Ovary (tissue), 9 donors: ENCODE results near the gene SORL1. TPM values are rescaled to one million over a fixed set of nuclear protein-coding genes. Genes with fewer than 3 reads are reported as not detected.

Experiments
- DNase-seq, 5 donors: peaks; one replicate each; pipeline ENCODE4 v3.0.0-alpha.2; 2019 to 2020
- H3K27ac ChIP-seq, 2 donors: fragments of 200-600 bp; one replicate each; pipeline versions ENCODE4 v1.5.1 to v1.8.0; 2019 to 2022
- H3K27me3 ChIP-seq: fragments of 200-600 bp; one replicate; pipeline ENCODE4 v1.8.0; 2022
- H3K36me3 ChIP-seq: fragments of 200-600 bp; sonication (generic); one replicate; pipeline ENCODE4 v1.5.1; 2019
- H3K4me1 ChIP-seq: one replicate; pipeline ENCODE4 v1.8.1; 2013; ENCODE audit warnings: mild to moderate bottlenecking, moderate library complexity; ENCODE audit not compliant: insufficient read depth
- H3K4me3 ChIP-seq: fragments of 200-600 bp; sonication (generic); one replicate; pipeline ENCODE4 v1.5.1; 2017
- H3K9me3 ChIP-seq, 2 donors: fragments of 200-600 bp in 1 of 2; sonication (generic) in 1 of 2; one replicate each; pipeline versions ENCODE4 v1.5.1 to v1.8.1; 2013 to 2019; ENCODE audit warnings: mild to moderate bottlenecking in 1 of 2, moderate library complexity in 1 of 2
- CTCF ChIP-seq, 3 donors: fragments of 450-650 bp in 2 of 3; fragments of 200-600 bp in 1 of 3; IDR thresholded peaks; one replicate each; pipeline versions ENCODE4 v1.5.1 to v1.8.0; 2016 to 2022; ENCODE audit warnings: antibody characterized with exemption in 3 of 3, mild to moderate bottlenecking in 1 of 3
- EP300 ChIP-seq: sonication (generic); formaldehyde crosslinking; IDR thresholded peaks from one replicate; pipeline ENCODE4 v1.6.1; 2017; ENCODE audit warnings: antibody characterized with exemption
- POLR2A ChIP-seq: fragments of 450-650 bp; IDR thresholded peaks from one replicate; pipeline ENCODE4 v1.6.1; 2017; ENCODE audit warnings: antibody characterized with exemption, mild to moderate bottlenecking, moderate library complexity
- WGBS, 3 donors: extraction: QIAGEN DNeasy Blood & Tissue Kit in 1 of 3; methylation state at CpG; one replicate each; pipeline versions ENCODE4 v1.1.5 to v1.1.7; 2013 to 2017; 5-methylcytosine and 5-hydroxymethylcytosine counted together
- intact Hi-C, 4 donors: fragments of 100-400 bp; cut with DNase I; formaldehyde crosslinking; loops; one replicate each; pipeline versions ENCODE4 v1.11.0 to v1.15.1; 2022 to 2023
- polyA plus RNA-seq, 2 donors: library from polyadenylated mRNA; stranded (reverse); fragments of 200-250 nt in 1 of 2; fragments of 350-450 nt in 1 of 2; fragmentation: Illumina TruSeq in 1 of 2; extraction: RNeasy Lipid Tissue Mini Kit (QIAGEN cat#74804) in 1 of 2; gene quantifications; one replicate each; pipeline ENCODE4 v1.2.3, GENCODE V29; 2013 to 2014
- total RNA-seq, 7 donors: library from RNA; depleted of rRNA in 2 of 7; stranded (reverse); fragments of >200 nt in 2 of 7; fragmentation: NEBNext Ultra II Directional in 3 of 7; extraction: Animal tissue kit (Norgen Biotek cat#: 25700) in 3 of 7; gene quantifications; one replicate each; pipeline versions ENCODE4 v1.1.0 to v1.2.4, GENCODE V29; 2016 to 2023
- donor health status: DM: no; HTN: no; CAD: no; lungs with moderate emphysema.
- donor health status: DM: no; HTN: no; CAD: no.
- donor health status: Bipolar disorder and iron deficiency.
- donor health status: DM: yes; HTN: yes; CAD: no.
- donor health status: DM: no; HTN: no; CAD: no.
- donor health status: DM: yes; HTN: yes; CAD: no.

Gene SORL1
- total and polyA plus RNA-seq, 9 donors, result 2.9 to 64.5 (median 23.4) TPM

GRCh38 chr11:121469910-121470309 lies 17.8 kb downstream of the SORL1 start:
- WGBS, 3 donors, result 88 to 93% (median 92%) methylated on average over 5 of the region's 5 CpGs
- Histone ChIP-seq H3K4me3 (no peak overlapping the region), H3K27ac (no peak overlapping the region), H3K9me3 (no peaks in the 10 kb centered on the region), H3K27me3 (no peaks in the 10 kb centered on the region), H3K4me1 (peaks cover 7% of the 10 kb centered on the region), H3K36me3 (no peaks in the 10 kb centered on the region)
- DNase-seq, result no peak
- intact Hi-C loops, result loop anchor here in 1 of 4 donors (5.0 kb wide), 1 partner anchor 553 kb away; no protein-coding TSS in a partner anchor
- no peak for TF ChIP-seq CTCF (IDR thresholded peaks at IDR 0.05)
- TF ChIP-seq POLR2A, result no peak
- TF ChIP-seq EP300, result no peak

- DNase-seq, result no peak
- Histone ChIP-seq H3K27me3 (no peaks in the 10 kb centered on the region), H3K9me3 (no peaks in the 10 kb centered on the region), H3K36me3 (no peaks in the 10 kb centered on the region), H3K27ac (no peak overlapping the region), H3K4me1 (peaks cover 4% of the 10 kb centered on the region), H3K4me3 (no peak overlapping the region)
- 88 to 97% (median 94%) methylated on average over 12 of the region's 12 CpGs for WGBS, 3 donors
- intact Hi-C loops, result loop anchor here in 1 of 4 donors (5.0 kb wide), 1 partner anchor 554 kb away; no protein-coding TSS in a partner anchor
- no peak for TF ChIP-seq POLR2A
- TF ChIP-seq EP300, result no peak
- TF ChIP-seq CTCF (IDR thresholded peaks at IDR 0.05), result no peak
Measured at GRCh38 chr11:121471167-121471566, 19.1 kb downstream of the SORL1 start.

- no peaks in the 10 kb centered on the region for H3K9me3 ChIP-seq
Measured at GRCh38 chr11:121472312-121472711, 20.2 kb downstream of the SORL1 start.

GRCh38 chr11:121473064-121473777 lies 21.1 kb downstream of the SORL1 start:
- Histone ChIP-seq H3K9me3 (no peaks in the 10 kb centered on the region), H3K4me1 (no peaks in the 10 kb centered on the region), H3K36me3 (no peaks in the 10 kb centered on the region), H3K4me3 (no peak overlapping the region), H3K27me3 (no peaks in the 10 kb centered on the region), H3K27ac (no peak overlapping the region)
- intact Hi-C loops, result loop anchor here in 1 of 4 donors (5.0 kb wide), 1 partner anchor 556 kb away; no protein-coding TSS in a partner anchor
- no peak for DNase-seq
- TF ChIP-seq POLR2A, result no peak
- no peak for TF ChIP-seq CTCF (IDR thresholded peaks at IDR 0.05)
- no peak for TF ChIP-seq EP300
- 71 to 76% (median 73%) methylated on average over 8 of the region's 8 CpGs for WGBS, 3 donors

More at GRCh38 chr11:121472312-121472711, 20.2 kb downstream of the SORL1 start:
- TF ChIP-seq POLR2A (no peak), CTCF (IDR thresholded peaks at IDR 0.05) (no peak), EP300 (no peak)
- Histone ChIP-seq H3K4me1 (no peaks in the 10 kb centered on the region), H3K27me3 (no peaks in the 10 kb centered on the region), H3K36me3 (no peaks in the 10 kb centered on the region), H3K27ac (no peak overlapping the region), H3K4me3 (no peak overlapping the region)
- DNase-seq, result no peak
- intact Hi-C loops, result loop anchor here in 1 of 4 donors (5.0 kb wide), 1 partner anchor 555 kb away; no protein-coding TSS in a partner anchor
- 87 to 91% (median 88%) methylated on average over 2 of the region's 2 CpGs for WGBS, 3 donors
